Measurements from ENCODE around the gene SLC22A31.
"Not testable (repeated sequence)": the region's sequence is repeated elsewhere in the genome, so short reads cannot be mapped to it uniquely, and the experiment has no call there.

Gene SLC22A31

GRCh38 chr16:89200124-89200849 is at the start of gene SLC22A31:
Gene SLC22A31, minus strand, starts transcription at chr16:89200537. Its CDS starts 36 bp downstream, at chr16:89200501.
- DNase-seq (ENCODE audit: low read depth in 2 of 2) = no peak

GRCh38 chr16:89248196-89248982 is 48.1 kb upstream of the SLC22A31 start:
- DNase-seq (ENCODE audit: low read depth in 2 of 2) = no peak

- not testable (repeated sequence) for DNase-seq (ENCODE audit: low read depth in 2 of 2)
Observed at GRCh38 chr16:89247734-89248075, 47.4 kb upstream of the SLC22A31 start.

GRCh38 chr16:89246903-89247733 is 46.8 kb upstream of the SLC22A31 start:
- DNase-seq (ENCODE audit: low read depth in 2 of 2) = peak; percentile 92 to 98

- DNase-seq (ENCODE audit: low read depth in 2 of 2) = no peak
Observed at GRCh38 chr16:89246383-89246902, 46.1 kb upstream of the SLC22A31 start.

GRCh38 chr16:89244754-89245153 is 44.4 kb upstream of the SLC22A31 start:
- DNase-seq (ENCODE audit: low read depth in 2 of 2) = no peak

GRCh38 chr16:89244264-89244663 is 43.9 kb upstream of the SLC22A31 start:
- DNase-seq (ENCODE audit: low read depth in 2 of 2) = not testable (repeated sequence)

GRCh38 chr16:89243664-89244063 is 43.3 kb upstream of the SLC22A31 start:
- no peak for DNase-seq (ENCODE audit: low read depth in 2 of 2)

GRCh38 chr16:89242795-89243200 is 42.5 kb upstream of the SLC22A31 start:
- no peak for DNase-seq (ENCODE audit: low read depth in 2 of 2)

- peak; percentile 41 to 54 for DNase-seq (ENCODE audit: low read depth in 2 of 2)
Observed at GRCh38 chr16:89241187-89242007, 41.1 kb upstream of the SLC22A31 start.

GRCh38 chr16:89237733-89238132 is 37.4 kb upstream of the SLC22A31 start:
- no peak for DNase-seq (ENCODE audit: low read depth in 2 of 2)

- DNase-seq (ENCODE audit: low read depth in 2 of 2) = no peak
Observed at GRCh38 chr16:89233678-89234490, 33.5 kb upstream of the SLC22A31 start.

GRCh38 chr16:89232107-89232506 is 31.8 kb upstream of the SLC22A31 start:
- DNase-seq (ENCODE audit: low read depth in 2 of 2) = no peak

- DNase-seq (ENCODE audit: low read depth in 2 of 2) = no peak
Observed at GRCh38 chr16:89230255-89230654, 29.9 kb upstream of the SLC22A31 start.

GRCh38 chr16:89224665-89225064 is 24.3 kb upstream of the SLC22A31 start:
- no peak for DNase-seq (ENCODE audit: low read depth in 2 of 2)

GRCh38 chr16:89222931-89223330 is 22.6 kb upstream of the SLC22A31 start:
- no peak for DNase-seq (ENCODE audit: low read depth in 2 of 2)

GRCh38 chr16:89221604-89222003 is 21.3 kb upstream of the SLC22A31 start:
- no peak for DNase-seq (ENCODE audit: low read depth in 2 of 2)

GRCh38 chr16:89219365-89219764 is 19.0 kb upstream of the SLC22A31 start:
- DNase-seq (ENCODE audit: low read depth in 2 of 2) = no peak

GRCh38 chr16:89217388-89218191 is 17.3 kb upstream of the SLC22A31 start, which contains the start of gene ZNF778:
Gene ZNF778, plus strand, starts transcription at chr16:89217703. Its CDS starts 3,425 bp downstream, at chr16:89221128.
- DNase-seq (ENCODE audit: low read depth in 2 of 2) = peak; percentile 49 to 52

- DNase-seq (ENCODE audit: low read depth in 2 of 2) = no peak
Observed at GRCh38 chr16:89217138-89217387, 16.7 kb upstream of the SLC22A31 start.
